ENCODE results near the gene ST6GALNAC3. TPM values are rescaled to one million over a fixed set of nuclear protein-coding genes. Genes with fewer than 3 reads are reported as not detected.

ST6GALNAC3 gene
- total RNA-seq, 1 experiment from 2014 or later = 2.2 TPM

GRCh38 chr1:76607717-76608116 lies 533.2 kb downstream of the ST6GALNAC3 start:
- Histone ChIP-seq H3K79me2 (ENCODE audit: insufficient read depth, low read length) (no peaks in the 10 kb centered on the region), H3K36me3 (ENCODE audit: control insufficient read depth in 1 of 2, insufficient read depth in 2 of 2, low read length in 2 of 2) (no peaks in the 10 kb centered on the region), H3K27me3 (ENCODE audit: insufficient read depth, low read length) (no peaks in the 10 kb centered on the region), H3K9ac (ENCODE audit: low read length) (no peak overlapping the region), H3K9me3 (ENCODE audit: control insufficient read depth in 1 of 2, insufficient read depth in 1 of 2, low read depth in 1 of 2, low read length in 2 of 2) (no peaks in the 10 kb centered on the region), H2AFZ (ENCODE audit: low read depth, low read length, poor library complexity, severe bottlenecking) (no peak overlapping the region), H3K4me3 (replicated peaks in 1 of 2; ENCODE audit: low read depth in 1 of 2, low read length in 2 of 2) (no peak overlapping the region), H3K27ac (ENCODE audit: low read depth, low read length) (no peak overlapping the region), H3K4me1 (ENCODE audit: control insufficient read depth in 1 of 2, insufficient read depth in 2 of 2, low read length in 2 of 2) (no peaks in the 10 kb centered on the region), H4K20me1 (ENCODE audit: insufficient read depth) (no peaks in the 10 kb centered on the region), H3K4me2 (ENCODE audit: low read length) (no peak overlapping the region), H3K9me2 (ENCODE audit: insufficient read depth) (no peaks in the 10 kb centered on the region)
- BruUV-seq (replicated peaks) = no TSS peak
- POLR2A ChIA-PET = no interaction called here
- intact Hi-C loops (cut with micrococcal nuclease) = no loop called here
- DNase-seq (ENCODE audit: low read depth, low spot score) (no peak), ATAC-seq (no peak)
- TF ChIP-seq YY1 (IDR thresholded peaks at IDR 0.05; ENCODE audit: extremely low read depth, insufficient replicate concordance, low read depth, low read length) (no peak), REST (IDR thresholded peaks at IDR 0.05; ENCODE audit: low read depth) (no peak), SIN3A (IDR thresholded peaks at IDR 0.05; ENCODE audit: low read depth) (no peak), EZH2phosphoT487 (IDR thresholded peaks at IDR 0.05; ENCODE audit: borderline replicate concordance) (no peak), RAD21 (IDR thresholded peaks at IDR 0.05; ENCODE audit: low read depth) (no peak), ZNF274 (IDR thresholded peaks at IDR 0.05; ENCODE audit: low read depth, low read length) (no peak), JUND (IDR thresholded peaks at IDR 0.05) (no peak), POLR2AphosphoS5 (IDR thresholded peaks at IDR 0.05; ENCODE audit: low read depth, low read length) (no peak), SRF (IDR thresholded peaks at IDR 0.05; ENCODE audit: low read depth) (no peak), ZFX (IDR thresholded peaks at IDR 0.05) (no peak), POLR2A (IDR thresholded peaks at IDR 0.05; ENCODE audit: borderline replicate concordance, extremely low read depth, insufficient read depth, insufficient read length) (no peak)
- CTCF ChIA-PET = no interaction called here
- RAD21 ChIA-PET (ENCODE audit: low non-redundant PET in 1 of 2, low total read pairs in 2 of 2, uncharacterized antibody in 2 of 2, unreplicated experiment in 2 of 2) = no interaction called here

Data from HCT116 (cell line).